Erythroblast (primary cell): ENCODE results near the gene GPR160.

ENCODE experiments used
- GATA1 ChIP-seq: IDR thresholded peaks from 2 replicates; pipeline ENCODE4 v1.6.1; 2011; ENCODE audit warnings: low read depth, mild to moderate bottlenecking, control low read depth, low read length, moderate library complexity
- POLR2A ChIP-seq: IDR thresholded peaks from 2 replicates; pipeline ENCODE4 v1.6.1; 2011; ENCODE audit warnings: mild to moderate bottlenecking, low read length

DNA sequence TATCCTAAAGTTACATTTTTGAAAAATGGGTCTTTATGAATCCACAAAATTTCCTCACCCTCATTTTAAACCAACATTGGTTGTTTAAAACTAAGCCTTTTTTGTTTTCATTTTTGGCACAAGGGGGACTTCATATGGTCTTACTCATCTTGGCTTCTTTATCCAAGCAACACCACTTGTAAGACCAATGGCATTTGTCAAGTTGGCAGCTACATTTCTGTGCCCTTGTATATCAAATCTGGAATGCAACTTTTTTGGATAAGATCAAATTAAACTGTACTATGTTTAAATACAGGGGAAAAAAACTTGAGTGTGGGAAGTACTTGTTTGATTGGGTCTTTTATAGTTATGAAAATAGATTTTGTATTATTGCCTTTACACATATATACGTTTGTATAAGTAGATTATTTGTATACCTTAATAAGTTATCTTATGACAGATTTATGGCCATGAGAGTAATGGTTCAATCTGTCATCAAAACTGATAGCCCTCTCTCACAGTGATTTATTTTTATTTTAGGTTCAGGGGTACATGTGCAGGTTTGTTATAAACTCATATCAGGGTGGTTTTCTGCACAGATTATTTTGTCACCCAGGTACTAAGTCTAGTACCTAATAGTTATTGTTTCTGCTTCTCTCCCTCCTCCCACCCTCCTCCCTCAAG is 43.4 kb downstream of the GPR160 start:
- TF ChIP-seq POLR2A (no peak), GATA1 (no peak)
